HG03108 (cell line): ENCODE results near the gene TLL2.
"Not testable (repeated sequence)": the region's sequence is repeated elsewhere in the genome, so short reads cannot be mapped to it uniquely, and the experiment has no call there.

ENCODE experiments used
- ATAC-seq: cut with Tn5 transposase; IDR thresholded peaks from one replicate; pipeline ENCODE4 v1.9.1; 2021; ENCODE audit warnings: moderate library complexity; ENCODE audit not compliant: unreplicated experiment

The TLL2 gene

GRCh38 chr10:96513698-96514561 lies at the start of gene TLL2:
Gene TLL2, minus strand, starts transcription at chr10:96513926. Its CDS starts 241 bp downstream, at chr10:96513685.
- peak; percentile 68 for ATAC-seq

GRCh38 chr10:96560966-96561887 lies 47.5 kb upstream of the TLL2 start:
- no peak for ATAC-seq

- ATAC-seq: no peak
Measured at GRCh38 chr10:96560489-96560888, 46.8 kb upstream of the TLL2 start.

- ATAC-seq: no peak
Measured at GRCh38 chr10:96556003-96556402, 42.3 kb upstream of the TLL2 start.

- no peak for ATAC-seq
Measured at GRCh38 chr10:96555330-96555729, 41.6 kb upstream of the TLL2 start.

GRCh38 chr10:96548589-96548988 lies 34.9 kb upstream of the TLL2 start:
- no peak for ATAC-seq

- ATAC-seq: not testable (repeated sequence)
Measured at GRCh38 chr10:96545558-96545957, 31.8 kb upstream of the TLL2 start.

- ATAC-seq: no peak
Measured at GRCh38 chr10:96541921-96542320, 28.2 kb upstream of the TLL2 start.

- no peak for ATAC-seq
Measured at GRCh38 chr10:96540240-96540639, 26.5 kb upstream of the TLL2 start.

- ATAC-seq: no peak
Measured at GRCh38 chr10:96538683-96539082, 25.0 kb upstream of the TLL2 start.

- no peak for ATAC-seq
Measured at GRCh38 chr10:96536129-96536528, 22.4 kb upstream of the TLL2 start.

GRCh38 chr10:96532523-96532922 lies 18.8 kb upstream of the TLL2 start:
- ATAC-seq: no peak

GRCh38 chr10:96529634-96530279 lies 16.0 kb upstream of the TLL2 start:
- ATAC-seq: no peak

- no peak for ATAC-seq
Measured at GRCh38 chr10:96524741-96525140, 11.0 kb upstream of the TLL2 start.

GRCh38 chr10:96517284-96517683 lies 3.6 kb upstream of the TLL2 start:
- no peak for ATAC-seq

- no peak for ATAC-seq
Measured at GRCh38 chr10:96516337-96516736, 2.6 kb upstream of the TLL2 start.

- ATAC-seq: peak; percentile 35
Measured at GRCh38 chr10:96513305-96513697, 425 bp downstream of the TLL2 start.

- no peak for ATAC-seq
Measured at GRCh38 chr10:96512524-96513304, 1.0 kb downstream of the TLL2 start.

- ATAC-seq: no peak
Measured at GRCh38 chr10:96511044-96511945, 2.4 kb downstream of the TLL2 start.
